ENCODE data around the gene CDH23.

DNA sequence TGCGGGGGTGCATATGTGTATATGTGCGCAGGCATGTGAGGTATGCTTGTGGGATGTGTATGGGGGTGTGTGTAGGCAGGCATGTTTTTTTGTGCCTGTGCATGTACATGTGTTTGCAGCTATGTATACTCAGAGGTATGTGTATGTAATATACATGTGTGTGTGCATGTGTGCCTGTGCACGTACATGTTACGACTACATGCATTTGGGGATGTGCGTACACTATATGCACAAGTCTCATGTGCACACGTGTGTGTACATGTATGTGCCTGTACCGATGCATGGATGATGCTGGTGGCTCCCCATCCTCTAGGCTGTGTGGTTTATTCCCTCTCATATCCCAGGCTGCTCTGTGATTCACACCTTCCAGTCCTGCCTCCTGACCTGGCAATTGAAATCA lies 253.7 kb downstream of the CDH23 start:
- TF ChIP-seq, protein P1, sequence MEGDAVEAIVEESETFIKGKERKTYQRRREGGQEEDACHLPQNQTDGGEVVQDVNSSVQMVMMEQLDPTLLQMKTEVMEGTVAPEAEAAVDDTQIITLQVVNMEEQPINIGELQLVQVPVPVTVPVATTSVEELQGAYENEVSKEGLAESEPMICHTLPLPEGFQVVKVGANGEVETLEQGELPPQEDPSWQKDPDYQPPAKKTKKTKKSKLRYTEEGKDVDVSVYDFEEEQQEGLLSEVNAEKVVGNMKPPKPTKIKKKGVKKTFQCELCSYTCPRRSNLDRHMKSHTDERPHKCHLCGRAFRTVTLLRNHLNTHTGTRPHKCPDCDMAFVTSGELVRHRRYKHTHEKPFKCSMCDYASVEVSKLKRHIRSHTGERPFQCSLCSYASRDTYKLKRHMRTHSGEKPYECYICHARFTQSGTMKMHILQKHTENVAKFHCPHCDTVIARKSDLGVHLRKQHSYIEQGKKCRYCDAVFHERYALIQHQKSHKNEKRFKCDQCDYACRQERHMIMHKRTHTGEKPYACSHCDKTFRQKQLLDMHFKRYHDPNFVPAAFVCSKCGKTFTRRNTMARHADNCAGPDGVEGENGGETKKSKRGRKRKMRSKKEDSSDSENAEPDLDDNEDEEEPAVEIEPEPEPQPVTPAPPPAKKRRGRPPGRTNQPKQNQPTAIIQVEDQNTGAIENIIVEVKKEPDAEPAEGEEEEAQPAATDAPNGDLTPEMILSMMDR (IDR thresholded peaks at IDR 0.05 in 8 of 11, conservative IDR thresholded peaks at IDR 0.05 in 3 of 11): no peak
- no peak for TF ChIP-seq POLR2A (IDR thresholded peaks at IDR 0.05)
